Keratinocyte (primary cell): ENCODE results near the gene TNPO3.

Source experiments
- EZH2 ChIP-seq: IDR thresholded peaks from one replicate; pipeline ENCODE4 v1.6.1; 2012; ENCODE audit warnings: inconsistent platforms, mild to moderate bottlenecking, low read length, moderate library complexity
- TF ChIP-seq, protein P1 (sequence below), 3 experiments: IDR thresholded peaks in 1 of 3; conservative IDR thresholded peaks in 1 of 3; optimal IDR thresholded peaks in 1 of 3; 2 replicates in 2 of 3; 3 replicates in 1 of 3; pipeline versions ENCODE3 to v1.5.1; 2011; ENCODE audit warnings: low read length in 3 of 3, mild to moderate bottlenecking in 3 of 3, moderate library complexity in 2 of 3, control low read depth in 1 of 3, inconsistent platforms in 1 of 3; ENCODE audit not compliant: insufficient read depth in 2 of 3; ENCODE audit errors: extremely low read depth in 1 of 3

DNA sequence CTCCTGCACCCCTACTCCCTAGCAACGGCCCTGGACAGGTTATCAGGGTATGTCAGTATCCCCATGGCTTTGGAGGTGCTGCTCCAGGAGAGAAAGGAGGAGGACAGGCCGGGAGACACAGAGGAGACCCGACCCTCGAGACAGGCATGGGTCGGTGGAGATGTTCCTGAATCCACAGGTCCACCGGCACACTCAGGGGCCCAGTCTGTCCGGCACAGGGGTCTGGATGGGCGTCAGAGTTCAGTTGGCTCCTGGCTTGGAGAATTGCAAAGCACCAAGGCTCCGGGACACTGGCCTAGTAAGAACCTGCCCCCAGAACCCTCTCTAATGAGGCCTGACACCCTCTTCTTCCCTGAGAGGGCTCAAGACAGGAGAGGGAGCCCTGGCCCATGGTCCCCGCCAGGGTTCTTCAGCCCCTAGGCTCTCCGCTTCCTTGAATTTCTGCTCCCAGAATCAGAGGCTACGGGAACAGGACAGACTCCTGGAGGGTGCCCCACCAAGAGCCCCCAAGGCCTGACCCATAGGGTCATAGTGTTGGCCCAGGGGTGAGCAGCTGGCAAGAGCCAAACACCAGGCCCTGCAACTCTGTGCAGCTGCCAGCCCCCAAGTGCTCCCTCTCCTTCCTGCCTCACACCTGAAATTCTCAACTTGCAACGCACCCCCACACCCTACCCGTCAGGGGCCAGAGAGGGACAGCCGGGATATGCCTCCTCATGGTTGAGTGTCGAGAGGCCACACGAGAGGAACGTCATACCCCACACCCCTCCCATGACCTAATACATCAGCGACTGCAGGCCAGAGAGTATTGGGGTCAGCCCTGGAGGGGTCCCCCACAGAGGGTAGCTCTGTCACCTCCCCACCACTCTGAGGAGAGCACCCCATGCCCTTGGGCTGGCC, 122.7 kb downstream of the TNPO3 start:
- TF ChIP-seq, protein P1, sequence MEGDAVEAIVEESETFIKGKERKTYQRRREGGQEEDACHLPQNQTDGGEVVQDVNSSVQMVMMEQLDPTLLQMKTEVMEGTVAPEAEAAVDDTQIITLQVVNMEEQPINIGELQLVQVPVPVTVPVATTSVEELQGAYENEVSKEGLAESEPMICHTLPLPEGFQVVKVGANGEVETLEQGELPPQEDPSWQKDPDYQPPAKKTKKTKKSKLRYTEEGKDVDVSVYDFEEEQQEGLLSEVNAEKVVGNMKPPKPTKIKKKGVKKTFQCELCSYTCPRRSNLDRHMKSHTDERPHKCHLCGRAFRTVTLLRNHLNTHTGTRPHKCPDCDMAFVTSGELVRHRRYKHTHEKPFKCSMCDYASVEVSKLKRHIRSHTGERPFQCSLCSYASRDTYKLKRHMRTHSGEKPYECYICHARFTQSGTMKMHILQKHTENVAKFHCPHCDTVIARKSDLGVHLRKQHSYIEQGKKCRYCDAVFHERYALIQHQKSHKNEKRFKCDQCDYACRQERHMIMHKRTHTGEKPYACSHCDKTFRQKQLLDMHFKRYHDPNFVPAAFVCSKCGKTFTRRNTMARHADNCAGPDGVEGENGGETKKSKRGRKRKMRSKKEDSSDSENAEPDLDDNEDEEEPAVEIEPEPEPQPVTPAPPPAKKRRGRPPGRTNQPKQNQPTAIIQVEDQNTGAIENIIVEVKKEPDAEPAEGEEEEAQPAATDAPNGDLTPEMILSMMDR (optimal IDR thresholded peaks at IDR 0.05 in 1 of 3, IDR thresholded peaks at IDR 0.05 in 1 of 3, conservative IDR thresholded peaks at IDR 0.05 in 1 of 3; ENCODE audit: extremely low read depth in 1 of 3, insufficient read depth in 2 of 3, low read length in 3 of 3): no peak
- TF ChIP-seq EZH2: no peak
